Kidney (tissue), 14 donors: Measurements from ENCODE around the gene CDK2AP2. TPM values are rescaled to one million over a fixed set of nuclear protein-coding genes. Genes with fewer than 3 reads are reported as not detected.

ENCODE experiments used
- DNase-seq, 5 donors: peaks; one replicate each; pipeline ENCODE4 v3.0.0-alpha.2; 2013 to 2020
- FAIRE-seq: peaks from 2 replicates; lab custom pipeline; 2012; peaks lifted over from hg19 to GRCh38; lab: Jason Lieb, UNC
- H3K27ac ChIP-seq, 2 donors: one replicate each; pipeline ENCODE4 v1.7.0; 2013; ENCODE audit warnings: low read depth in 2 of 2, low read length in 2 of 2, inconsistent platforms in 1 of 2
- H3K27me3 ChIP-seq: one replicate; pipeline ENCODE4 v1.7.1; 2013; ENCODE audit warnings: low read length, inconsistent platforms; ENCODE audit not compliant: control insufficient read depth, insufficient read depth
- H3K36me3 ChIP-seq, 3 donors: one replicate each; pipeline versions ENCODE4 v1.7.0 to v1.7.1; 2013; ENCODE audit warnings: low read length in 3 of 3, control low read depth in 1 of 3, inconsistent platforms in 1 of 3; ENCODE audit not compliant: insufficient read depth in 3 of 3, control insufficient read depth in 2 of 3
- H3K4me1 ChIP-seq, 3 donors: one replicate each; pipeline versions ENCODE4 v1.7.0 to v1.7.1; 2013; ENCODE audit warnings: low read length in 3 of 3, inconsistent platforms in 1 of 3, low read depth in 1 of 3; ENCODE audit not compliant: control insufficient read depth in 2 of 3, insufficient read depth in 2 of 3
- H3K4me3 ChIP-seq, 3 donors: one replicate each; pipeline versions ENCODE4 v1.7.0 to v1.8.1; 2013; ENCODE audit warnings: low read length in 3 of 3, control low read depth in 1 of 3, inconsistent platforms in 1 of 3
- H3K9ac ChIP-seq, 3 donors: one replicate each; pipeline versions ENCODE4 v1.7.0 to v1.7.1; 2013; ENCODE audit warnings: low read length in 3 of 3, control low read depth in 1 of 3, inconsistent platforms in 1 of 3
- H3K9me3 ChIP-seq, 3 donors: one replicate each; pipeline versions ENCODE4 v1.7.0 to v1.7.1; 2013; ENCODE audit warnings: low read length in 3 of 3, control low read depth in 1 of 3, inconsistent platforms in 1 of 3; ENCODE audit not compliant: control insufficient read depth in 2 of 3, insufficient read depth in 1 of 3
- intact Hi-C: fragments of 100-400 bp; cut with DNase I; formaldehyde crosslinking; loops from one replicate; pipeline ENCODE4 v1.11.1; 2022
- polyA plus RNA-seq: library from polyadenylated mRNA; stranded (reverse); fragments of 350-450 nt; fragmentation: Illumina TruSeq; extraction: RNeasy Lipid Tissue Mini Kit (QIAGEN cat#74804); gene quantifications from one replicate; pipeline ENCODE4 v1.2.3, GENCODE V29; 2014; ENCODE audit warnings: low read depth, low replicate concordance; ENCODE audit not compliant: insufficient read depth
- total RNA-seq: library from RNA; stranded (reverse); fragmentation: NEBNext Ultra II Directional; extraction: Animal tissue kit (Norgen Biotek cat#: 25700); gene quantifications from one replicate; pipeline ENCODE4 v1.2.1, GENCODE V29; 2021
- TF ChIP-seq, protein P1 (sequence below): IDR thresholded peaks from 3 replicates; pipeline ENCODE4 v1.5.1; 2012; ENCODE audit warnings: mild to moderate bottlenecking, moderate library complexity, borderline replicate concordance; ENCODE audit not compliant: insufficient read depth; ENCODE audit errors: extremely low read depth
- donor health status: control.
- donor health status: control.
- donor health status: control.
- donor health status: control.
- donor health status: control.
- donor health status: DM: yes; HTN: yes; CAD: no.
- donor health status: Normal renal cell carcinoma (clear cell type).

CDK2AP2 gene
- total and polyA plus RNA-seq, 2 donors from 2014 or later: 98.4 to 188 TPM

DNA sequence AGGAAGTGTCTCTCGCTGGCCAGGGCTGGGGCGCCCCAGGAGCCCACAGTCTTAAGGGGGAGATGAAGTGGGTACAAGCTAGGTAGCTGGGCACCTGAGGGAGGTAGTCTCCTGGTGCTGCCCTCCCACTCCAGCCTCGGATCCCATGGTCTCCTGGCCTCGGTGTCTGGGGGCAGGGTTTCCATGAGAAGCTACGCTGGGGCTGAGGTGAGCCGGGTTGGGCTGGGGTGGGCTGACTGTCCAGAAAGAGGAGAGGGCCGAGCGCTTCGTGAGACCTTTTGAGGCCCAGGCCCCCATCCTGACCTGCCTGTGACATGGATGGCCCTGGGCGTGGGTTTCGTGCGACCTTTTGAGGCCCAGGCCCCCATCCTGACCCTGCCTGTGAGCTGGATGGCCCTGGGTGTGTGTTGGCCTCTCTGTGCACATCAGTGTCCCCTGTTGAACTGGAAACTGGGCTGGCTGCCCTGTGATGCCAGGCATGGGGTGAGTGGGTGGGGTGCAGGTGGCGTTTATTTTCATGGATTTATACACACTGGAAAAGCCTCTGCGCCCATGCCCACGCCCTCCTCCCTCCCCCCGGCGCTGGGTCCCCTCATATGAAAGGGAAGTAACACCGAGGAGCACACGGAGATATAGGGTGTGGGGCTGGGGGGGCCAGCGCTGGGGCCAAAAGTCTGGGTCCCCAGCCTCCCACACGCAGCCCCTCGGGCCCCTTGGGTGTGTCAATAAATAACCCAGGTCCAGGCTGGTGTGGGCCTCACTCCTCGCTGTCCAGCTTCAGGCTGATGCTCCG, 16.5 kb downstream of the CDK2AP2 start:
- H3K4me1 ChIP-seq: no peaks in the 10 kb centered on the region
- H3K4me3 ChIP-seq: no peak overlapping the region
- H3K9ac ChIP-seq: no peak overlapping the region
- intact Hi-C loops: no loop called here
- FAIRE-seq: no peak
- peak in 1 of 5 donors; percentile 51 for DNase-seq
- H3K27me3 ChIP-seq: no peaks in the 10 kb centered on the region
- TF ChIP-seq, protein P1, sequence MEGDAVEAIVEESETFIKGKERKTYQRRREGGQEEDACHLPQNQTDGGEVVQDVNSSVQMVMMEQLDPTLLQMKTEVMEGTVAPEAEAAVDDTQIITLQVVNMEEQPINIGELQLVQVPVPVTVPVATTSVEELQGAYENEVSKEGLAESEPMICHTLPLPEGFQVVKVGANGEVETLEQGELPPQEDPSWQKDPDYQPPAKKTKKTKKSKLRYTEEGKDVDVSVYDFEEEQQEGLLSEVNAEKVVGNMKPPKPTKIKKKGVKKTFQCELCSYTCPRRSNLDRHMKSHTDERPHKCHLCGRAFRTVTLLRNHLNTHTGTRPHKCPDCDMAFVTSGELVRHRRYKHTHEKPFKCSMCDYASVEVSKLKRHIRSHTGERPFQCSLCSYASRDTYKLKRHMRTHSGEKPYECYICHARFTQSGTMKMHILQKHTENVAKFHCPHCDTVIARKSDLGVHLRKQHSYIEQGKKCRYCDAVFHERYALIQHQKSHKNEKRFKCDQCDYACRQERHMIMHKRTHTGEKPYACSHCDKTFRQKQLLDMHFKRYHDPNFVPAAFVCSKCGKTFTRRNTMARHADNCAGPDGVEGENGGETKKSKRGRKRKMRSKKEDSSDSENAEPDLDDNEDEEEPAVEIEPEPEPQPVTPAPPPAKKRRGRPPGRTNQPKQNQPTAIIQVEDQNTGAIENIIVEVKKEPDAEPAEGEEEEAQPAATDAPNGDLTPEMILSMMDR: no peak
- no peaks in the 10 kb centered on the region for H3K9me3 ChIP-seq
- peaks cover 0 to 17% (median 2%) of the 10 kb centered on the region in 3 donors for H3K36me3 ChIP-seq
- H3K27ac ChIP-seq: no peak overlapping the region

DNA sequence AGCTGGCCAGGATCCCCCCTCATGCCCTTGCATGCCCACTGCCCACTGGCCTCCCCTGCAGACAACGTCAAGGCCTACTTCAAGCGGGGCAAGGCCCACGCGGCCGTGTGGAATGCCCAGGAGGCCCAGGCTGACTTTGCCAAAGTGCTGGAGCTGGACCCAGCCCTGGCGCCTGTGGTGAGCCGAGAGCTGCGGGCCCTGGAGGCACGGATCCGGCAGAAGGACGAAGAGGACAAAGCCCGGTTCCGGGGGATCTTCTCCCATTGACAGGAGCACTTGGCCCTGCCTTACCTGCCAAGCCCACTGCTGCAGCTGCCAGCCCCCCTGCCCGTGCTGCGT, 17.3 kb downstream of the CDK2AP2 start:
- H3K9ac ChIP-seq: no peak overlapping the region
- H3K27ac ChIP-seq: no peak overlapping the region
- no peaks in the 10 kb centered on the region for H3K9me3 ChIP-seq
- DNase-seq (peak in 1 of 5 donors; percentile 68), FAIRE-seq (no peak)
- TF ChIP-seq, protein P1: no peak
- no peaks in the 10 kb centered on the region for H3K27me3 ChIP-seq
- H3K4me1 ChIP-seq: no peaks in the 10 kb centered on the region
- intact Hi-C loops: no loop called here
- H3K36me3 ChIP-seq: peaks cover 0 to 17% (median 2%) of the 10 kb centered on the region in 3 donors
- no peak overlapping the region for H3K4me3 ChIP-seq

DNA sequence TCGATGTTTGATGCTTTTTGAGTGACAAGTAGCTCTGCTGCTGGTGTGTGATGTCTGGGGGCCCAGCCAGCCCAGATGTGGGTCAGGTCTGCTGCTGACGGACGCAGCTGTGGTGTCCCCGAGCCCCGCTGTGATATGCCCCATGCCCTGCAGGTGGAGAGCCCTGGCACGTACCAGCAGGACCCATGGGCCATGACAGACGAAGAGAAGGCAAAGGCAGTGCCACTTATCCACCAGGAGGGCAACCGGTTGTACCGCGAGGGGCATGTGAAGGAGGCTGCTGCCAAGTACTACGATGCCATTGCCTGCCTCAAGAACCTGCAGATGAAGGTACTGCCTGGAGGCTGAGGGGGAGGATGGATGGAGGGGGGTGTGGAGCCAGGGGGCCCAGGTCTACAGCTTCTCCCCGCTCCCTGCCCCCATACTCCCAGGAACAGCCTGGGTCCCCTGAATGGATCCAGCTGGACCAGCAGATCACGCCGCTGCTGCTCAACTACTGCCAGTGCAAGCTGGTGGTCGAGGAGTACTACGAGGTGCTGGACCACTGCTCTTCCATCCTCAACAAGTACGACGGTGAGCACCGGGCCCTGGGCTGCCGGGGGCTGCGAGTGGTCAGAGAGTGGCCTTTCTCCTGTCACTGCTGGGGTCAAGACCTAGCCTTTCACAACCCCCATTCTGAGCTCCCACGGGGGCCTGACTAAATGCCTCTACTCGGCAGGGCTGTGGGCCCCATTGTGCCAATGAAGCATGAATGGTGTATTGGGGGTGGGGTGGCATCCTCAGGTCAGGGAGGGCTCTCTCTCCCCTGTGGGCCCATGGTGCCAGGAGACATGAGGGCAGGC, 17.9 kb downstream of the CDK2AP2 start:
- intact Hi-C loops: no loop called here
- FAIRE-seq (no peak), DNase-seq (peak in 1 of 5 donors; percentile 38)

More for the DNA sequence above, 17.9 kb downstream of the CDK2AP2 start:
- Histone ChIP-seq H3K27ac (no peak overlapping the region), H3K4me1 (no peaks in the 10 kb centered on the region), H3K9ac (no peak overlapping the region), H3K27me3 (no peaks in the 10 kb centered on the region), H3K36me3 (peaks cover 0 to 17% (median 2%) of the 10 kb centered on the region in 3 donors), H3K9me3 (no peaks in the 10 kb centered on the region), H3K4me3 (no peak overlapping the region)
- TF ChIP-seq, protein P1: no peak
